ENCODE results near the gene HDAC9. TPM values are rescaled to one million over a fixed set of nuclear protein-coding genes. Genes with fewer than 3 reads are reported as not detected.

The HDAC9 gene
- polyA plus RNA-seq, 1 of the 3 experiments (the other 2 are of a cell fraction), result 11.6 TPM

DNA sequence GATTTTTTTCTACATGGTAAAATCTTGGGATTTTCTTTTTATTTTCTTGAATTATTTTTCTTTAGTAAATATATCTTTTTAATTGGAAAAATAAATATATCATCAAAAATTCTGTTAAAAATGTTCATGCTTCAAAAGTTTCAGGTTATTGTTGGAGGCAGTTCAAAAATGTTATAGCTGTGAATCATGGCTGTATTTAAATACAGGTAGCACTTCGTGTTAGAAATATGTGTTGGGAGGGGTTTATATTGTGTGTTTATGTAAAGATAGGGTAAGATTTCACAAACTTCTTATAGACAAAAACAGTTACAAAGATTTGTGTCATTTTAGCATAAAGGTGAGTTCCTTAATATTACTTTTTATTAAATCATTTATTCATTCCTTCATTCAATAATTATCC lies 60.4 kb downstream of the HDAC9 start:
- CTCF ChIA-PET, result interaction anchor here (1.2 to 6.2 kb wide), 3 partner anchors 14 to 203 kb away, joined by 3 to 36 read pairs (median 3); no protein-coding TSS in a partner anchor
- Histone ChIP-seq H3K9me3 (no peaks in the 10 kb centered on the region), H4K20me1 (ENCODE audit: insufficient read depth) (no peaks in the 10 kb centered on the region), H3K27me3 (ENCODE audit: insufficient read depth) (no peaks in the 10 kb centered on the region), H3K36me3 (replicated peaks in 1 of 2; ENCODE audit: control insufficient read depth in 1 of 2, insufficient read depth in 2 of 2, low read length in 1 of 2) (peaks cover 1 to 8% of the 10 kb centered on the region in 2 experiments), H2AFZ (ENCODE audit: low read depth) (no peak overlapping the region), H3K4me3 (ENCODE audit: low read depth in 2 of 2, low read length in 1 of 2) (no peak overlapping the region), H3K9me2 (no peaks in the 10 kb centered on the region), H3K4me2 (no peak overlapping the region), H3K4me1 (ENCODE audit: control insufficient read depth in 1 of 2, insufficient read depth in 2 of 2, low read depth in 1 of 2, low read length in 1 of 2) (peaks cover 36 to 70% of the 10 kb centered on the region in 2 experiments), H3F3A (replicated peaks; ENCODE audit: insufficient read depth) (peaks cover 32% of the 10 kb centered on the region), H3K9ac (no peak overlapping the region), H3K79me2 (ENCODE audit: insufficient read depth) (peaks cover 55% of the 10 kb centered on the region), H3K27ac (ENCODE audit: low read depth in 2 of 2, low read length in 1 of 2) (peak overlapping the region; percentile 43 to 69; a peak in 3 of 4 replicates)
- no peak for DNase-seq
- TF ChIP-seq MXI1 (IDR thresholded peaks at IDR 0.05; ENCODE audit: low read depth, low read length) (no peak), FOXJ3 (CRISPR knock-in tag; IDR thresholded peaks at IDR 0.05) (no peak), EZH2phosphoT487 (IDR thresholded peaks at IDR 0.05; ENCODE audit: borderline replicate concordance, low read depth) (no peak), RAD21 (IDR thresholded peaks at IDR 0.05; ENCODE audit: low read length) (no peak), NFIC (IDR thresholded peaks at IDR 0.05; ENCODE audit: borderline replicate concordance) (no peak), GABPA (IDR thresholded peaks at IDR 0.05; ENCODE audit: low read depth) (no peak), TAF1 (IDR thresholded peaks at IDR 0.05; ENCODE audit: borderline replicate concordance, low read depth, low read length) (no peak), MEF2A (IDR thresholded peaks at IDR 0.05; ENCODE audit: borderline replicate concordance, low read depth) (no peak), TCF12 (IDR thresholded peaks at IDR 0.05) (no peak), EP300 (IDR thresholded peaks at IDR 0.05; ENCODE audit: borderline replicate concordance in 1 of 2, low read depth in 1 of 2, low read length in 1 of 2) (no peak)
- TF ChIP-seq, protein P1, sequence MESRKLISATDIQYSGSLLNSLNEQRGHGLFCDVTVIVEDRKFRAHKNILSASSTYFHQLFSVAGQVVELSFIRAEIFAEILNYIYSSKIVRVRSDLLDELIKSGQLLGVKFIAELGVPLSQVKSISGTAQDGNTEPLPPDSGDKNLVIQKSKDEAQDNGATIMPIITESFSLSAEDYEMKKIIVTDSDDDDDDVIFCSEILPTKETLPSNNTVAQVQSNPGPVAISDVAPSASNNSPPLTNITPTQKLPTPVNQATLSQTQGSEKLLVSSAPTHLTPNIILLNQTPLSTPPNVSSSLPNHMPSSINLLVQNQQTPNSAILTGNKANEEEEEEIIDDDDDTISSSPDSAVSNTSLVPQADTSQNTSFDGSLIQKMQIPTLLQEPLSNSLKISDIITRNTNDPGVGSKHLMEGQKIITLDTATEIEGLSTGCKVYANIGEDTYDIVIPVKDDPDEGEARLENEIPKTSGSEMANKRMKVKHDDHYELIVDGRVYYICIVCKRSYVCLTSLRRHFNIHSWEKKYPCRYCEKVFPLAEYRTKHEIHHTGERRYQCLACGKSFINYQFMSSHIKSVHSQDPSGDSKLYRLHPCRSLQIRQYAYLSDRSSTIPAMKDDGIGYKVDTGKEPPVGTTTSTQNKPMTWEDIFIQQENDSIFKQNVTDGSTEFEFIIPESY (IDR thresholded peaks at IDR 0.05; ENCODE audit: borderline replicate concordance, low read depth), result no peak
- TF ChIP-seq, protein P2, sequence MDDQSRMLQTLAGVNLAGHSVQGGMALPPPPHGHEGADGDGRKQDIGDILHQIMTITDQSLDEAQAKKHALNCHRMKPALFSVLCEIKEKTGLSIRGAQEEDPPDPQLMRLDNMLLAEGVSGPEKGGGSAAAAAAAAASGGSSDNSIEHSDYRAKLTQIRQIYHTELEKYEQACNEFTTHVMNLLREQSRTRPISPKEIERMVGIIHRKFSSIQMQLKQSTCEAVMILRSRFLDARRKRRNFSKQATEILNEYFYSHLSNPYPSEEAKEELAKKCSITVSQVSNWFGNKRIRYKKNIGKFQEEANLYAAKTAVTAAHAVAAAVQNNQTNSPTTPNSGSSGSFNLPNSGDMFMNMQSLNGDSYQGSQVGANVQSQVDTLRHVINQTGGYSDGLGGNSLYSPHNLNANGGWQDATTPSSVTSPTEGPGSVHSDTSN (IDR thresholded peaks at IDR 0.05), result no peak
- TF ChIP-seq, protein P3, sequence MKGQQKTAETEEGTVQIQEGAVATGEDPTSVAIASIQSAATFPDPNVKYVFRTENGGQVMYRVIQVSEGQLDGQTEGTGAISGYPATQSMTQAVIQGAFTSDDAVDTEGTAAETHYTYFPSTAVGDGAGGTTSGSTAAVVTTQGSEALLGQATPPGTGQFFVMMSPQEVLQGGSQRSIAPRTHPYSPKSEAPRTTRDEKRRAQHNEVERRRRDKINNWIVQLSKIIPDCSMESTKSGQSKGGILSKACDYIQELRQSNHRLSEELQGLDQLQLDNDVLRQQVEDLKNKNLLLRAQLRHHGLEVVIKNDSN (IDR thresholded peaks at IDR 0.05; ENCODE audit: borderline replicate concordance, low read depth), result no peak
- WGBS (ENCODE audit: low lambda C conversion rate), result 68% methylated on average over 1 of the region's 1 CpG
- POLR2A ChIA-PET, result no interaction called here

DNA sequence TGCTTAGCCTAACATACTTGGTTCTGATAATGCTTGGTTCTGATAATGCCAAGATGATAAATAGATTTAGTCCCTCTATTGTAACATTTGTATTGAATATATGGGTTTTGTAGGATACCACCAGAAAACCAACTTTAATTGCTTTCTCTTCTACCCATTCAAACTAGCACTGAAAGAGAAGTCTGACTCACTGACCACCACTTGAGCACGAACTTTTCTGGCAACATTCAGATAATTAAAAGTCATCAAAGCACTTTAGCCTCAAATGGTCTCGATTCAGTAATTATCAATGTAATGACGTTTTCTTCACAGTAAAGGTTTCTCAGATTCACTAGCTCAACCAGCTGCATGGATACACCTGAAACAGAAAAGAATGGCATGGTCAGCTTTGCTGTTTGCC lies 63.0 kb downstream of the HDAC9 start:
- WGBS (ENCODE audit: low lambda C conversion rate), result 98% methylated on average over 3 of the region's 3 CpGs
- ChIA-PET CTCF (interaction anchor here (0.7 to 21.6 kb wide), 7 partner anchors 9 to 1533 kb away, joined by 3 to 495 read pairs (median 3); no protein-coding TSS in a partner anchor), POLR2A (no interaction called here)
- Histone ChIP-seq H3K9ac (no peak overlapping the region), H3K79me2 (ENCODE audit: insufficient read depth) (peaks cover 56% of the 10 kb centered on the region), H3K36me3 (replicated peaks in 1 of 2; ENCODE audit: control insufficient read depth in 1 of 2, insufficient read depth in 2 of 2, low read length in 1 of 2) (peaks cover 7 to 8% of the 10 kb centered on the region in 2 experiments), H2AFZ (ENCODE audit: low read depth) (no peak overlapping the region), H3K9me2 (no peaks in the 10 kb centered on the region), H3K27ac (ENCODE audit: low read depth in 2 of 2, low read length in 1 of 2) (peak overlapping the region in 1 of 2 experiments; percentile 7; a peak in 1 of 4 replicates), H4K20me1 (ENCODE audit: insufficient read depth) (no peaks in the 10 kb centered on the region), H3K4me1 (ENCODE audit: control insufficient read depth in 1 of 2, insufficient read depth in 2 of 2, low read depth in 1 of 2, low read length in 1 of 2) (peaks cover 17 to 51% of the 10 kb centered on the region in 2 experiments; a peak in 3 of 4 replicates), H3K9me3 (no peaks in the 10 kb centered on the region), H3K27me3 (ENCODE audit: insufficient read depth) (no peaks in the 10 kb centered on the region), H3K4me2 (no peak overlapping the region), H3F3A (replicated peaks; ENCODE audit: insufficient read depth) (peaks cover 32% of the 10 kb centered on the region), H3K4me3 (ENCODE audit: low read depth in 2 of 2, low read length in 1 of 2) (no peak overlapping the region)
- no peak for DNase-seq
- no peak for TF ChIP-seq ELF1 (IDR thresholded peaks at IDR 0.05)
- TF ChIP-seq SMC3 (IDR thresholded peaks at IDR 0.05; ENCODE audit: low read depth, low read length), result no peak
- TF ChIP-seq RFX5 (IDR thresholded peaks at IDR 0.05; ENCODE audit: low read length), result no peak
- no peak for TF ChIP-seq TAF1 (IDR thresholded peaks at IDR 0.05; ENCODE audit: borderline replicate concordance, low read depth, low read length)
- TF ChIP-seq JUND (IDR thresholded peaks at IDR 0.05), result no peak
- TF ChIP-seq GABPA (IDR thresholded peaks at IDR 0.05; ENCODE audit: low read depth), result no peak
- no peak for TF ChIP-seq MEF2A (IDR thresholded peaks at IDR 0.05; ENCODE audit: borderline replicate concordance, low read depth)
- TF ChIP-seq TCF12 (IDR thresholded peaks at IDR 0.05), result no peak
- no peak for TF ChIP-seq SIN3A (IDR thresholded peaks at IDR 0.05; ENCODE audit: borderline replicate concordance, low read depth, low read length)
- no peak for TF ChIP-seq RCOR1 (IDR thresholded peaks at IDR 0.05; ENCODE audit: low read length)
- no peak for TF ChIP-seq NRF1 (IDR thresholded peaks at IDR 0.05; ENCODE audit: low read depth, low read length)
- no peak for TF ChIP-seq TEAD4 (IDR thresholded peaks at IDR 0.05; ENCODE audit: borderline replicate concordance, insufficient read depth)
- no peak for TF ChIP-seq FOSL2 (IDR thresholded peaks at IDR 0.05; ENCODE audit: borderline replicate concordance, low read depth)

Data from SK-N-SH (cell line).